Astrocyte (in vitro differentiated cells and primary cell): ENCODE results near the gene KCNJ12.

ENCODE experiments used
- EZH2 ChIP-seq: IDR thresholded peaks from 2 replicates; pipeline ENCODE4 v1.6.1; 2012; ENCODE audit warnings: mild to moderate bottlenecking, low read length, inconsistent platforms; ENCODE audit not compliant: insufficient read depth
- TF ChIP-seq, protein P1 (sequence below): IDR thresholded peaks from 2 replicates; pipeline ENCODE4 v1.5.1; 2011; ENCODE audit warnings: low read depth, mild to moderate bottlenecking, inconsistent platforms, low read length, moderate library complexity; ENCODE audit not compliant: insufficient read depth

DNA sequence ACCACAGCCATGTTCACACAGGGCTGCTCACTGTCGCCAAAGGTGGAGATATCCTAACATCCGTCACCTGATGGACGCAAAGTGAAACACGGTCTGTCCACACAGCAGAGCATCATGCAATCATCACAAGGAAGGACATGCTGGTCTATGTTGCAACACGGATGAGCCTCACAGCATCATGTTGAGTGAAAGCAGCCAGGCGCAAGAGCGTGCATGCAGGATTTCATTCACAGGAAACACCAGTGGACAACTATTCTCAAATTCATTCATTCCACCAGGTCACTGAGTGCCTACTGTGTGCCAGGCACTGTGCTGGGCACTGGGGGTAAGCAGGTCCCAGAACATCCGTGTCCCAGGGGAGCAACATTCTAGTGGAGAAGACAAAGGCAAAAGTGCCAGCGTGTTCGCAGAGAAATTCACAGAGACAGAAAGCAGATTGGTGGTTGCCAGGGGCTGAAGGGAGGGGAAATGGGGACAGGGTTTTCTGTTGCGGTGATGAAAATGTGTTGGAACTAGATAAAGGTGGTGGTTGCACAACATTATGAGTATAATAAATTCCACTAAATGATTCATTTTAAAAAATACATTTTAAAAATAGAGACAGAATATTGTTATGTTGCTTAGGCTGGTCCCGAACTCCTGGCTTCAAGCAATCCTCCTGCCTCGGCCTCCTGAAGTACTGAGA lies 22.7 kb upstream of the KCNJ12 start:
- TF ChIP-seq, protein P1, sequence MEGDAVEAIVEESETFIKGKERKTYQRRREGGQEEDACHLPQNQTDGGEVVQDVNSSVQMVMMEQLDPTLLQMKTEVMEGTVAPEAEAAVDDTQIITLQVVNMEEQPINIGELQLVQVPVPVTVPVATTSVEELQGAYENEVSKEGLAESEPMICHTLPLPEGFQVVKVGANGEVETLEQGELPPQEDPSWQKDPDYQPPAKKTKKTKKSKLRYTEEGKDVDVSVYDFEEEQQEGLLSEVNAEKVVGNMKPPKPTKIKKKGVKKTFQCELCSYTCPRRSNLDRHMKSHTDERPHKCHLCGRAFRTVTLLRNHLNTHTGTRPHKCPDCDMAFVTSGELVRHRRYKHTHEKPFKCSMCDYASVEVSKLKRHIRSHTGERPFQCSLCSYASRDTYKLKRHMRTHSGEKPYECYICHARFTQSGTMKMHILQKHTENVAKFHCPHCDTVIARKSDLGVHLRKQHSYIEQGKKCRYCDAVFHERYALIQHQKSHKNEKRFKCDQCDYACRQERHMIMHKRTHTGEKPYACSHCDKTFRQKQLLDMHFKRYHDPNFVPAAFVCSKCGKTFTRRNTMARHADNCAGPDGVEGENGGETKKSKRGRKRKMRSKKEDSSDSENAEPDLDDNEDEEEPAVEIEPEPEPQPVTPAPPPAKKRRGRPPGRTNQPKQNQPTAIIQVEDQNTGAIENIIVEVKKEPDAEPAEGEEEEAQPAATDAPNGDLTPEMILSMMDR = no peak
- no peak for TF ChIP-seq EZH2
